ENCODE results near the gene CLCN5. TPM values are rescaled to one million over a fixed set of nuclear protein-coding genes. Genes with fewer than 3 reads are reported as not detected.

CLCN5 gene
- total and polyA plus RNA-seq, 5 donors: 0.57 to 2.8 (median 2.5) TPM

DNA sequence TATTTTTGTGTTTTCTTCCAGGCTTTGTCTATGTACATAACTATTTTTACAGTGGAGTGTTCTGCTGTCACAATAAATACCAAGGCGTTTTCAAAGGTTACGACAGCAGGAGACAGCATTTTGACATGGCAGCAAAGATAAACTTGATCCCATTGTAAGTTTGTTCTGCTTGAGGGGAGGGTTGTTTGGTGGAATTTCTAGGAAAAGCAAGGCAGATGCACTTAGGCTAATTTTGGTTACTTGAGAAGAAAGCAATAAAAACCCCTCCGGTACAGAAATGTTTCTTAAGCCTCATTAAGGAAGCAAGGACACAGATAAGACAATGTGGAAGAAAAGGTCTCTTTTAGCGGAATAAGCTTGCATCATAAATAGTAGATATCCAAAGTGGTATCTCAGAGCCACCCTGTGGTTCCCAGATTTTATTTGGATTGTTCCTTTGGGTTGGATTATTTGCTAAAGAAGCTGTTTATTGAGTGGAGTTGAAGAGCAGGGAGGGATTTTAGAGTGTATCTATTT lies 54.3 kb downstream of the CLCN5 start:
- WGBS: 66% methylated on average over 4 of the region's 4 CpGs
- H3K27ac ChIP-seq (ENCODE audit: low read length): no peak overlapping the region
- ATAC-seq: no peak
- no peak overlapping the region for H3K4me3 ChIP-seq (ENCODE audit: low read length)
- no peaks in the 10 kb centered on the region for H3K27me3 ChIP-seq (ENCODE audit: control insufficient read depth, insufficient read depth)
- DNase-seq: no peak
- H3K4me1 ChIP-seq (ENCODE audit: control insufficient read depth, insufficient read depth, low read length): no peaks in the 10 kb centered on the region
- no peaks in the 10 kb centered on the region for H3K9me3 ChIP-seq (ENCODE audit: control insufficient read depth, low read length)
- intact Hi-C loops (cut with DNase I): no loop called here

GRCh38 chrX:49977319-49978090 lies 55.1 kb downstream of the CLCN5 start:
- intact Hi-C loops (cut with DNase I): no loop called here
- H3K9me3 ChIP-seq (ENCODE audit: control insufficient read depth, low read length): no peaks in the 10 kb centered on the region
- no peak for DNase-seq
- no peak overlapping the region for H3K4me3 ChIP-seq (ENCODE audit: low read length)
- WGBS: 80% methylated on average over 9 of the region's 9 CpGs
- no peak overlapping the region for H3K27ac ChIP-seq (ENCODE audit: low read length)
- ATAC-seq: no peak
- no peaks in the 10 kb centered on the region for H3K27me3 ChIP-seq (ENCODE audit: control insufficient read depth, insufficient read depth)
- no peaks in the 10 kb centered on the region for H3K4me1 ChIP-seq (ENCODE audit: control insufficient read depth, insufficient read depth, low read length)

DNA sequence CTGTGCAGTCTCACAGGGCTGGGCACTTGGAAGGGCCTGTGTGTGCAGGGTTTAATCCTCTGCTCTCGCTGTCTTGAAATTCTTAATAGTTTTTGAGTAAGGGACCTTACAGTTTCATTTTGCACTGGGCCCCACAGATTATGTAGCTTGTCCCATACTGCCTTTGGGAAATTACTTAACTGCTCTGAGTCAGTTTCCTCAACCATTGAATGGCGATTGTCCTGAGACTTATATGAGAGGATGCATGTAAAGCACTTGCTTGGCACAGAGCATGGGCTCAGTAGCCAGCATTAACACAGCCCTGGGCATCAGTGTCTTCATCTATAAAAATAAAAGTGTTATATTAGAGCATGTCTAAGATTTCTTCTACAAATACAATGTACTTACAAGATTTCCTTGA lies 55.8 kb downstream of the CLCN5 start:
- ATAC-seq: no peak
- DNase-seq: no peak
- 78% methylated on average over 2 of the region's 2 CpGs for WGBS
- no peak overlapping the region for H3K27ac ChIP-seq (ENCODE audit: low read length)
- H3K27me3 ChIP-seq (ENCODE audit: control insufficient read depth, insufficient read depth): no peaks in the 10 kb centered on the region
- H3K9me3 ChIP-seq (ENCODE audit: control insufficient read depth, low read length): no peaks in the 10 kb centered on the region
- H3K4me3 ChIP-seq (ENCODE audit: low read length): no peak overlapping the region
- no peaks in the 10 kb centered on the region for H3K4me1 ChIP-seq (ENCODE audit: control insufficient read depth, insufficient read depth, low read length)
- intact Hi-C loops (cut with DNase I): no loop called here

- intact Hi-C loops (cut with DNase I): no loop called here
- H3K4me1 ChIP-seq (ENCODE audit: control insufficient read depth, insufficient read depth, low read length): no peaks in the 10 kb centered on the region
- H3K27ac ChIP-seq (ENCODE audit: low read length): no peak overlapping the region
- WGBS: 90% methylated on average over 3 of the region's 3 CpGs
- ATAC-seq (no peak), DNase-seq (no peak)
- H3K27me3 ChIP-seq (ENCODE audit: control insufficient read depth, insufficient read depth): no peaks in the 10 kb centered on the region
- no peaks in the 10 kb centered on the region for H3K9me3 ChIP-seq (ENCODE audit: control insufficient read depth, low read length)
- no peak overlapping the region for H3K4me3 ChIP-seq (ENCODE audit: low read length)
Measured at GRCh38 chrX:49986058-49986457, 63.7 kb downstream of the CLCN5 start.

- 90% methylated on average over 2 of the region's 2 CpGs for WGBS
- intact Hi-C loops (cut with DNase I): no loop called here
- Histone ChIP-seq H3K27ac (ENCODE audit: low read length) (no peak overlapping the region), H3K4me1 (ENCODE audit: control insufficient read depth, insufficient read depth, low read length) (no peaks in the 10 kb centered on the region), H3K9me3 (ENCODE audit: control insufficient read depth, low read length) (no peaks in the 10 kb centered on the region), H3K27me3 (ENCODE audit: control insufficient read depth, insufficient read depth) (no peaks in the 10 kb centered on the region), H3K4me3 (ENCODE audit: low read length) (no peak overlapping the region)
- DNase-seq: no peak
- ATAC-seq: no peak
Measured at GRCh38 chrX:49987651-49988050, 65.3 kb downstream of the CLCN5 start.

DNA sequence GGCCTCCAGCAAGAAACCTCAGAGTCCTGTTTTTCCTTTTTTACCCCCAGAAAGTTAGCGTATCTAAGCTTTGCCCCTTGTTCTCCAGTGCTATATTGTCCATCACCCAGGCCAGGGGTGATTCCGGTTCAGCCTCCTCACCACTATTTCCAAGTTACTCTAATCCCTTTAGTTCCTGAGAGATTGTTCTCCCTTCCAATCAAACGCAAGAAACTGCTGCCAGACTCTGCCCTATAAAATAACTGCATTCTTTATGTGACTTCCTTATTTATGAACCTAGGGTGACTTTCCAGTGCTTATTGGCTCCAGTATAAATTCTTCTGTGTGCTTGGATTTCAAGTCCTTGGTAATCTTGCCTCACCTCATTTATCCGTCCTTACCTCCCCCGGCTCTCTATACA lies 65.7 kb downstream of the CLCN5 start:
- ATAC-seq: no peak
- 80% methylated on average over 5 of the region's 5 CpGs for WGBS
- intact Hi-C loops (cut with DNase I): no loop called here

GRCh38 chrX:49991758-49992157 lies 69.4 kb downstream of the CLCN5 start:
- Histone ChIP-seq H3K27me3 (ENCODE audit: control insufficient read depth, insufficient read depth) (no peaks in the 10 kb centered on the region), H3K4me3 (ENCODE audit: low read length) (no peak overlapping the region), H3K4me1 (ENCODE audit: control insufficient read depth, insufficient read depth, low read length) (no peaks in the 10 kb centered on the region), H3K9me3 (ENCODE audit: control insufficient read depth, low read length) (no peaks in the 10 kb centered on the region), H3K27ac (ENCODE audit: low read length) (no peak overlapping the region)
- ATAC-seq: no peak
- intact Hi-C loops (cut with DNase I): no loop called here
- 90% methylated on average over 4 of the region's 4 CpGs for WGBS
- DNase-seq: no peak

More for the DNA sequence above, 65.7 kb downstream of the CLCN5 start:
- no peak for DNase-seq
- no peak overlapping the region for H3K4me3 ChIP-seq (ENCODE audit: low read length)
- no peak overlapping the region for H3K27ac ChIP-seq (ENCODE audit: low read length)
- no peaks in the 10 kb centered on the region for H3K9me3 ChIP-seq (ENCODE audit: control insufficient read depth, low read length)
- H3K4me1 ChIP-seq (ENCODE audit: control insufficient read depth, insufficient read depth, low read length): no peaks in the 10 kb centered on the region
- H3K27me3 ChIP-seq (ENCODE audit: control insufficient read depth, insufficient read depth): no peaks in the 10 kb centered on the region

GRCh38 chrX:49992853-49993252 lies 70.5 kb downstream of the CLCN5 start:
- Histone ChIP-seq H3K27ac (ENCODE audit: low read length) (no peak overlapping the region), H3K4me1 (ENCODE audit: control insufficient read depth, insufficient read depth, low read length) (no peaks in the 10 kb centered on the region), H3K27me3 (ENCODE audit: control insufficient read depth, insufficient read depth) (no peaks in the 10 kb centered on the region), H3K4me3 (ENCODE audit: low read length) (no peak overlapping the region), H3K9me3 (ENCODE audit: control insufficient read depth, low read length) (no peaks in the 10 kb centered on the region)
- no peak for ATAC-seq
- 50% methylated on average over 1 of the region's 1 CpG for WGBS
- no peak for DNase-seq
- intact Hi-C loops (cut with DNase I): no loop called here

DNA sequence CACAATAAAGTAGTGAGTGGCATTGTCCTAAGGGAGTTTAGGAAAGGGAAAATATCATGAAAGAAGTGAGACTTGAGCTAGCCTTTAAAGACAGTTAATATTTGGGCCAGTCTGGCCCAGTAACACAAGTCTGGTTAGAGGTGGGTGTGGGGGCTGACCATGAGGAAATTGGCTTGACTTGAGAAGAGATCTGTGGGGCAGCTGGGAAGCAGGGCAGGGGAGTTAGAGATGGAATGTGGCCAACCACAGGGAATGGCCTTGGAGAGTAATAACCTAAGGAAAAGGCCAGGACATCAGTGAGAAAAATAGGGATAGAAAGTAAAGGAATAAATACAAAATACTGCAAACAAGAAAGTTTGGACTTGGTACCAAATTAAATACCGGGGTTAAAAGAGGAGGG lies 71.3 kb downstream of the CLCN5 start:
- H3K27me3 ChIP-seq (ENCODE audit: control insufficient read depth, insufficient read depth): no peaks in the 10 kb centered on the region
- no peak for ATAC-seq
- H3K9me3 ChIP-seq (ENCODE audit: control insufficient read depth, low read length): no peaks in the 10 kb centered on the region
- no peak overlapping the region for H3K4me3 ChIP-seq (ENCODE audit: low read length)
- no peaks in the 10 kb centered on the region for H3K4me1 ChIP-seq (ENCODE audit: control insufficient read depth, insufficient read depth, low read length)
- intact Hi-C loops (cut with DNase I): no loop called here
- DNase-seq: no peak
- 81% methylated on average over 1 of the region's 1 CpG for WGBS
- H3K27ac ChIP-seq (ENCODE audit: low read length): no peak overlapping the region

GRCh38 chrX:49995107-49995731 lies 72.8 kb downstream of the CLCN5 start:
- Histone ChIP-seq H3K27me3 (ENCODE audit: control insufficient read depth, insufficient read depth) (no peaks in the 10 kb centered on the region), H3K4me1 (ENCODE audit: control insufficient read depth, insufficient read depth, low read length) (no peaks in the 10 kb centered on the region), H3K4me3 (ENCODE audit: low read length) (no peak overlapping the region), H3K27ac (ENCODE audit: low read length) (no peak overlapping the region), H3K9me3 (ENCODE audit: control insufficient read depth, low read length) (no peaks in the 10 kb centered on the region)
- no peak for DNase-seq
- intact Hi-C loops (cut with DNase I): no loop called here
- WGBS: 76% methylated on average over 10 of the region's 10 CpGs
- no peak for ATAC-seq

DNA sequence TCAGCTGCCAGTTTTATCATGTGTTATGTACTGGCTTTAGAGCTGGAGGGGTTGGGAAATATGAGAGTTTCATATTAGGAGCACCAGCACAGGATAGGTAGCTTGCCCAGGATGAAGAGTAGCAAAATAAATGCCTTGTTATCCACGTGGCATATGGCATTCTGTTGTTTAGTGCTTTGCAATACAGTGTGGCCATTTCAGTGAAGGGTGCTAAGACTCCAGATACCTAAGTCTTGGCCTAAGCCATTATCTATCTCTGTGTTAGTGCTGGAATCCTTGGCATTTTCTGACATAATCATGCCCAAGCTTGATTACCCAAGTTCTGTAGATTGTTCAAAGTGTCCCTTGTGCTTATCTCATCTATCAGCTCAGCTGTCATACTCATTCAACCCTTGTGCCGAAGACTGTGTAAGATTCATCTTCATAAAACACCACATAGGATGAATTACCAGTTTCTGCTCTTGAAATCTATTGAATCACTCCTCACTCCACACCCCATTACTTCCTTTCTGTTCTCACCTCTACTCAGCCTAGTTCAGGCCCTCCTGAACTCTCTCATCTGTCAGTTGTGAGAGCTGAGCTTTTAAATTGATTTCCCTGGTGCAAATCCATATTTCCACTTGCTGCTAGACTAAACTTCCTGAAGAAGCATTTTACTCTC lies 73.5 kb downstream of the CLCN5 start:
- Histone ChIP-seq H3K9me3 (ENCODE audit: control insufficient read depth, low read length) (no peaks in the 10 kb centered on the region), H3K4me1 (ENCODE audit: control insufficient read depth, insufficient read depth, low read length) (no peaks in the 10 kb centered on the region), H3K4me3 (ENCODE audit: low read length) (no peak overlapping the region), H3K27ac (ENCODE audit: low read length) (no peak overlapping the region), H3K27me3 (ENCODE audit: control insufficient read depth, insufficient read depth) (no peaks in the 10 kb centered on the region)
- DNase-seq: no peak
- 66% methylated on average over 2 of the region's 2 CpGs for WGBS
- no peak for ATAC-seq
- intact Hi-C loops (cut with DNase I): no loop called here

Data from right cardiac atrium (tissue), 5 donors.